Forelimb muscle (tissue), 1 donor: ENCODE data around the gene SEBOX. TPM values are rescaled to one million over a fixed set of nuclear protein-coding genes. Genes with fewer than 3 reads are reported as not detected.

ENCODE experiments used
- DNase-seq: peaks from one replicate; pipeline ENCODE4 v3.0.0-alpha.2; 2013; ENCODE audit warnings: low read depth
- polyA plus RNA-seq: library from polyadenylated mRNA; unstranded; fragments of 120-200 nt; gene quantifications from one replicate; pipeline ENCODE4 v1.2.1, GENCODE V29; 2013; ENCODE audit not compliant: insufficient read length

Gene SEBOX
- polyA plus RNA-seq, 1 donor, result not detected

- DNase-seq, result no peak
Observed at GRCh38 chr17:28319598-28319935, 45.4 kb downstream of the SEBOX start.

- peak; percentile 86 for DNase-seq
Observed at GRCh38 chr17:28318759-28319597, 46.0 kb downstream of the SEBOX start, which contains the start of gene TMEM97. TSS of gene TMEM97 (plus strand) at chr17:28319200. CDS start at chr17:28319240, 40 bp downstream.

DNA sequence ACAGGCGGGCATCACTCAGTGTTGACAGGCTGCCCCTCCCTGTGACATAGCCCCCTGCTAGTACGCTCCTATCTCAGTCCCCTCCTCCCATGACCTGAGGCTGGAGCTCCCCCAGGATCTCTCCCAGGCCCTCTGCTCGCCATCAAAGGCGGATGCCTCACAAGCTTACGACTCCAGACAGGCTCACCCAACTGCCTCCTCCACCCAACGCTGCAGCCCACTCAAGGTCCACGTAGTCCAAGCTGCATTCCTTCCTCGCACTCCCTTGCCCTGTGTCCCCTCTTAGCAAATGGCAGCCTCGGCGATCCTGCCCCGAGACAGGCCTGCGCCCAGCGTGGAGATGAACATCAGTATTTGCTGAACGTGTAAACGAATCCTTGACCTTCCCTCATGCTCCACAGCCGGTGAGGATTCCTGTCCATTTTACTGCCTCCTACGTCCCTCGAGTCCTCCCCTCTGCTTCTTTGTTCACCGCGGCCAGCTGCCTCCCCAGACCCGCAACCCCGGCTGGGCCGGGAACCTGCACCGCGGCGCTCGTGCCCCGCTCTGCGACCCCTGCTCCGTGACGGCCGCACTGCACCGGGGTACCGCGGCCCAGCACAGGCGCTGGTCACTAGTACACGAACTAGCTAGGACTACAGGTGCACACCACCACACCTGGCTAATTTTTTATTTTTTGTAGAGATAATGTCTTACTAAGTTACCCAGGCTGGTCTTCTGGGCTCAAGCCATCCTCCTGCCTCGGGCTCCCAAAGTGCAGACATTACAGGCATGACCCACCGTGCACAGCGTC lies 46.8 kb downstream of the SEBOX start:
- no peak for DNase-seq

- DNase-seq, result no peak
Observed at GRCh38 chr17:28317099-28317965, 47.7 kb downstream of the SEBOX start.

DNA sequence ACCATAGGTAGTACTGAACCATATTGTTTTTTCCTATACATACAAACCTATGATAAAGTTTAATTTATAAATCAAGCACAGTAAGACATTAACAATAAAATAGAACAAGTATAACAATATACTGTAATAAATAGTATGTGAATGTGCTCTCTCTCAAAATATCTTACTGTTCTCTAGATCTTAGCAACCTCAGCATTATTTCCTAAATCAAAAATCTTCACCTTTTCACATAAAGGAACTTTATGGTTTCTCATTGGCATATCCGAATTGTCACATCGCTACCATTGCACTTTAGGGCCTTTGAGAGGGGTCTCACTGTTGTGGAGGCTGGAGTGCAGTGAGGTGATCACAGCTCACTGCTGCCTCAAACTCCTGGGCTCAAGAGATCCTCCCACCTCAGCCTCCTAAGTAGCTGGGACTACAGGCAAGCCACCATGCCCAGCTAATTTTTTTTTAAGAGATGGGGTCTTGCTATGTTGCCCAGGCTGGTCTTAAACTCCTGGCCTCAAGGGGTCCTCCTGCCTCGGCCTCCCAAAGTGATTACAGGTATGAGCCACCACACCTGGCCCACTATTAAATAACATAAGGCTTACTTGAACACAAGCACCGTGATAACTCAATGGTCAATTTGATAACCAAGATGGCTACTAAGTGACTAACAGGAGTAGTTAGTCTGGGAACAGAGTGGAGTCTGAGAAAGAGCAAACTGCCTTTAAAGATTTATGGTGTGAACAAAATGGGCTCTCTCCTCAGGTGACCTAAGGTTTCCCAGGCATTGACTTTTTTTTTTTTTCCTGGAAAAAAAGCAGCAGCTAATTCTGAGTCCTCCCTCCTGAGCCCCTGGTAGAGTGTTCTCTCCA lies 48.9 kb downstream of the SEBOX start:
- no peak for DNase-seq

GRCh38 chr17:28313841-28314240 lies 51.2 kb downstream of the SEBOX start:
- DNase-seq, result no peak

Other genes starting within 250 kb of the SEBOX start
- gene TMEM97, start 46.0 kb downstream of the SEBOX start, polyA plus RNA-seq, result 17.7 TPM
- gene IFT20, start 29.7 kb downstream of the SEBOX start, polyA plus RNA-seq, result 30.9 TPM
- gene TNFAIP1, start 29.4 kb downstream of the SEBOX start, polyA plus RNA-seq, result 29.1 TPM
- gene POLDIP2, start 7.7 kb downstream of the SEBOX start, polyA plus RNA-seq, result 61.3 TPM
- gene VTN, start 5.1 kb upstream of the SEBOX start, polyA plus RNA-seq, result 0.32 TPM
- gene SARM1, start 6.5 kb upstream of the SEBOX start, polyA plus RNA-seq, result 5.3 TPM
- 7.0 TPM for gene SLC46A1, start 41.0 kb upstream of the SEBOX start, polyA plus RNA-seq
- gene SLC13A2, start 108.4 kb upstream of the SEBOX start, polyA plus RNA-seq, result not detected
- gene FOXN1, start 141.1 kb upstream of the SEBOX start, polyA plus RNA-seq, result not detected
- 10.7 TPM for gene UNC119, start 187.4 kb upstream of the SEBOX start, polyA plus RNA-seq
- 44.4 TPM for gene PIGS, start 206.3 kb upstream of the SEBOX start, polyA plus RNA-seq
- gene ALDOC, start 211.7 kb upstream of the SEBOX start, polyA plus RNA-seq, result 1.4 TPM
- gene SPAG5, start 233.8 kb upstream of the SEBOX start, polyA plus RNA-seq, result 18.5 TPM
- 17.3 TPM for gene RSKR, start 249.0 kb upstream of the SEBOX start, polyA plus RNA-seq